ENCODE data around the gene RPL15.

GRCh38 chr3:23874359-23875112, 42.4 kb upstream of the RPL15 start:
- TF ChIP-seq CTCF (IDR thresholded peaks at IDR 0.05) (no peak), POLR2A (IDR thresholded peaks at IDR 0.05) (no peak)

All from tibial nerve (tissue), 3 donors.